ENCODE measurements around the gene NRXN3.

NRXN3 gene

DNA sequence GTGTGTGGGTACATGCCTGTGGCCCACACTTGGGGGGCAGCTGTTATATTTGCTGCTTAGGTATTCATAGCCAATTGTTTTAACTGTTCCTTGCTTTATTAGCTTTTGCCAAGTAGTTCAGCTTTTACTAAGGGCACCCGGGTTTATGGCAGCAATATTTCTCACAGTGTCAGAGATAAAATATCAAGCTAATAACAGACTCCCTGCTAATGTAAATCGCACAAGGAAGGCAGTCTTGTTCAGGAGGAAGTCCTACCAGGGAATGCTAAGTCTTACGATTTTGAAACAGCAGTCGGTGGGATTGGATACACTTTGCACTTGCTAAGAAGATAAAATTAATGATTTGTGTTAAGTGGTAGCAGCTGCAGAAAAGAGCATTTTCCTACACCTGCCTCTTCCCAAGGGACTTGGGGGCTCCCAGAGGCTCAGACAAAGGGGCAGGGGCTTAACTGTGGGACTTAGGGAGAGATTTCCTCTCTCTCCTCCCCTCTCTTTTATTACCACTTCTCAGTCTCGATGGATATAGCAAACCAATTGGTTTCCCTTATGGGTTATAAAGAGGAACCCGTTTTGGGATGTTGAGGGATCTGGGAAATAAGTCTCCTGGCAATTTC is 175.1 kb downstream of the NRXN3 start:
- Histone ChIP-seq H3K27ac (ENCODE audit: insufficient read depth in 1 of 2, low read depth in 1 of 2, low read length in 2 of 2, poor library complexity in 1 of 2, severe bottlenecking in 2 of 2) (no peak overlapping the region), H3K4me1 (ENCODE audit: control extremely low read depth in 1 of 4, control insufficient read depth in 4 of 4, insufficient read depth in 4 of 4, low read length in 3 of 4) (no peaks in the 10 kb centered on the region), H3K9me3 (ENCODE audit: control extremely low read depth in 1 of 5, control insufficient read depth in 4 of 5, insufficient read depth in 2 of 5, low read depth in 1 of 5, low read length in 4 of 5) (no peaks in the 10 kb centered on the region), H3K4me3 (ENCODE audit: control insufficient read depth in 1 of 7, extremely low read depth in 1 of 7, insufficient read depth in 4 of 7, low read depth in 2 of 7, low read length in 6 of 7) (no peak overlapping the region), H3K36me3 (ENCODE audit: control insufficient read depth in 4 of 4, insufficient read depth in 4 of 4, low read length in 3 of 4) (no peaks in the 10 kb centered on the region), H3K27me3 (replicated peaks in 2 of 5; ENCODE audit: control insufficient read depth in 4 of 5, insufficient read depth in 5 of 5, low read length in 4 of 5) (no peaks in the 10 kb centered on the region)
- ChIA-PET POLR2A (no interaction called here), CTCF (no interaction called here)
- no peak for DNase-seq
- 91% methylated on average over 3 of the region's 6 CpGs for WGBS (ENCODE audit: insufficient coverage)

DNA sequence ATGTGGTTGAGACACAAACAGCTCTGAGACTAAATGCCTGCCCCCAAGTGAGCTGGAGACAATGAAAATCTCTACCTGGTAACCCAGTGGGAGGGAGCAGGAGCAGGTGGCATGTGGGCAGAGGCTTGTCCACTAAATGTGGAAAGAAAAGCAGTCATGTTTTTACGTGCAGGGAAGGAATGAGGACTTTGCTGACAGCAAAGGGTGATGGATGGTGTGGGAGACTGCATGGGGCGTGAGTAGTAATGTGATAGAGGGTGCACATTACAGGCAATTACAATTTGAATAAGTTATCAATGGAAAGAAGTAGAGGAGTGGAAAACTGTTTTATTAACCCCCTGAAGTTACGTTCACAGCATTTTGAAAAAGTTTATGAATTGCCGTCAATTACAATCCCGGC is 176.6 kb downstream of the NRXN3 start:
- Histone ChIP-seq H3K36me3 (ENCODE audit: control insufficient read depth in 4 of 4, insufficient read depth in 4 of 4, low read length in 3 of 4) (no peaks in the 10 kb centered on the region), H3K27ac (ENCODE audit: insufficient read depth in 1 of 2, low read depth in 1 of 2, low read length in 2 of 2, poor library complexity in 1 of 2, severe bottlenecking in 2 of 2) (no peak overlapping the region), H3K27me3 (replicated peaks in 2 of 5; ENCODE audit: control insufficient read depth in 4 of 5, insufficient read depth in 5 of 5, low read length in 4 of 5) (no peaks in the 10 kb centered on the region), H3K9me3 (ENCODE audit: control extremely low read depth in 1 of 5, control insufficient read depth in 4 of 5, insufficient read depth in 2 of 5, low read depth in 1 of 5, low read length in 4 of 5) (no peaks in the 10 kb centered on the region), H3K4me3 (ENCODE audit: control insufficient read depth in 1 of 7, extremely low read depth in 1 of 7, insufficient read depth in 4 of 7, low read depth in 2 of 7, low read length in 6 of 7) (no peak overlapping the region), H3K4me1 (ENCODE audit: control extremely low read depth in 1 of 4, control insufficient read depth in 4 of 4, insufficient read depth in 4 of 4, low read length in 3 of 4) (no peaks in the 10 kb centered on the region)
- POLR2A ChIA-PET, result no interaction called here
- WGBS (ENCODE audit: insufficient coverage), result 87% methylated on average over 5 of the region's 5 CpGs
- CTCF ChIA-PET, result interaction anchor here (1.5 kb wide), 1 partner anchor 18 kb away, joined by 3 read pairs; no protein-coding TSS in a partner anchor
- DNase-seq, result no peak

DNA sequence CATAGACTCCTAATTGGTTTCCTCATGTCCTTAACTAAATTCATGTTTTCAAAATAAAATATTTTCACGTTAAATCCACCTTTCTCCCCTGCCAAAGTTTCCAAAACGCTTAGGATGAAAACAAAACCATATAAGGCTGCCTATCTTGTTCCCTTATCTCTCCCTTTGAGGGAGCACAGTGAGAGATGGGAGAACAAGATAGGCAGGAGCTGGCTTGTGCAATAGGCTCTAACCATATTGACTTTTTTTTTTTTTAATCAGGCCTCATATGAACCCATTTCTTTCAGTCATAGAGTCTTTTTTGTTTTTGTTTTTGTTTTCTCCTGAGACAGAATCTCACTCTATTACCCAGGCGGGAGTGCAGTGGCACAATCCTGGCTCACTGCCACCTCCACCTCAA is 184.9 kb downstream of the NRXN3 start:
- Histone ChIP-seq H3K27me3 (replicated peaks in 2 of 5; ENCODE audit: control insufficient read depth in 4 of 5, insufficient read depth in 5 of 5, low read length in 4 of 5) (peaks cover 0 to 4% (median 2%) of the 10 kb centered on the region in 5 experiments), H3K4me1 (ENCODE audit: control extremely low read depth in 1 of 4, control insufficient read depth in 4 of 4, insufficient read depth in 4 of 4, low read length in 3 of 4) (no peaks in the 10 kb centered on the region), H3K4me3 (ENCODE audit: control insufficient read depth in 1 of 7, extremely low read depth in 1 of 7, insufficient read depth in 4 of 7, low read depth in 2 of 7, low read length in 6 of 7) (no peak overlapping the region), H3K27ac (ENCODE audit: insufficient read depth in 1 of 2, low read depth in 1 of 2, low read length in 2 of 2, poor library complexity in 1 of 2, severe bottlenecking in 2 of 2) (no peak overlapping the region), H3K9me3 (ENCODE audit: control extremely low read depth in 1 of 5, control insufficient read depth in 4 of 5, insufficient read depth in 2 of 5, low read depth in 1 of 5, low read length in 4 of 5) (no peaks in the 10 kb centered on the region), H3K36me3 (ENCODE audit: control insufficient read depth in 4 of 4, insufficient read depth in 4 of 4, low read length in 3 of 4) (no peaks in the 10 kb centered on the region)
- CTCF ChIA-PET, result no interaction called here
- DNase-seq, result no peak
- POLR2A ChIA-PET, result no interaction called here
- WGBS (ENCODE audit: insufficient coverage), result 100% methylated on average over 1 of the region's 3 CpGs

DNA sequence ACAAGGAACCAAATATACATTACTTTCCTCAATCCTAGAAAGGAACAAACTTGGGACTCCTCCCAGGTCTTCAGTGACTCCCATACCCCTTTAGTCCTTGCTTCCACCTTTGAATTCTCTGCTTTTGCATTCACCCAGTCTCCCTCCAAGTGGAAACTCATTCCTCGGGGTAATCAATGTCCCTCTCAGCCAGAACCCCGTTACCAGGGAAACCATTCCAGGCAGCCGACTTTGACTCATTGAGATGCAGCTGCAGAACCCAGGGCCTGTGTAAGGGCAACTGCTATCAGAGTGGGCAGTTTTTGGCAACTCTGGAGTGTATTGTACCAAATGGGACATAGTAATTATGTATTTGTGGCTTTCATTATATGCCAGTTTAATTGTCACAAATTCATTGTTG is 186.2 kb downstream of the NRXN3 start:
- Histone ChIP-seq H3K27me3 (replicated peaks in 2 of 5; ENCODE audit: control insufficient read depth in 4 of 5, insufficient read depth in 5 of 5, low read length in 4 of 5) (peaks cover 0 to 6% (median 2%) of the 10 kb centered on the region in 5 experiments), H3K27ac (ENCODE audit: insufficient read depth in 1 of 2, low read depth in 1 of 2, low read length in 2 of 2, poor library complexity in 1 of 2, severe bottlenecking in 2 of 2) (no peak overlapping the region), H3K9me3 (ENCODE audit: control extremely low read depth in 1 of 5, control insufficient read depth in 4 of 5, insufficient read depth in 2 of 5, low read depth in 1 of 5, low read length in 4 of 5) (no peaks in the 10 kb centered on the region), H3K36me3 (ENCODE audit: control insufficient read depth in 4 of 4, insufficient read depth in 4 of 4, low read length in 3 of 4) (no peaks in the 10 kb centered on the region), H3K4me3 (ENCODE audit: control insufficient read depth in 1 of 7, extremely low read depth in 1 of 7, insufficient read depth in 4 of 7, low read depth in 2 of 7, low read length in 6 of 7) (no peak overlapping the region), H3K4me1 (ENCODE audit: control extremely low read depth in 1 of 4, control insufficient read depth in 4 of 4, insufficient read depth in 4 of 4, low read length in 3 of 4) (no peaks in the 10 kb centered on the region)
- DNase-seq, result no peak
- ChIA-PET CTCF (no interaction called here), POLR2A (no interaction called here)
- WGBS (ENCODE audit: insufficient coverage), result 60% methylated on average over 1 of the region's 3 CpGs

DNA sequence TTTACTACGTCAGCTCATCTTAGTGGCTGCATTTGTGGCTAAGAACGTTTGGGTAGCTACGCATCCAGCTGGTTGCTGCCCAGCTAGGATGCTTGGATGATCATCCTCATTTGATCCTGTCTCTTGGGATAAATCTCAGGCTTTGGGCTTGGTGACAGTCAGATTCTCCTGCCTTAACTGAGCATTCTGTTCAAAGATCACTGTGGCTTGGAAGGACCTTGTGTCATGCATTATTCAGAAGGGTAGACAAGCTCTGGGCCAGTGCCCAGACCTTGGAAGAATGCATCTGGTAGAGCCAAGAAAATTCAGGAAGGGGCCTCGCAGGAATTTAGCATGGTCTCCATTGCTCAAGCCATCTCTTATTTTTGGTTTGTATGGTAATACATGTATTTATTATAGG is 188.4 kb downstream of the NRXN3 start:
- Histone ChIP-seq H3K9me3 (ENCODE audit: control extremely low read depth in 1 of 5, control insufficient read depth in 4 of 5, insufficient read depth in 2 of 5, low read depth in 1 of 5, low read length in 4 of 5) (no peaks in the 10 kb centered on the region), H3K27ac (ENCODE audit: insufficient read depth in 1 of 2, low read depth in 1 of 2, low read length in 2 of 2, poor library complexity in 1 of 2, severe bottlenecking in 2 of 2) (no peak overlapping the region), H3K36me3 (ENCODE audit: control insufficient read depth in 4 of 4, insufficient read depth in 4 of 4, low read length in 3 of 4) (no peaks in the 10 kb centered on the region), H3K4me1 (ENCODE audit: control extremely low read depth in 1 of 4, control insufficient read depth in 4 of 4, insufficient read depth in 4 of 4, low read length in 3 of 4) (no peaks in the 10 kb centered on the region), H3K27me3 (replicated peaks in 2 of 5; ENCODE audit: control insufficient read depth in 4 of 5, insufficient read depth in 5 of 5, low read length in 4 of 5) (peaks cover 0 to 6% (median 2%) of the 10 kb centered on the region in 5 experiments), H3K4me3 (ENCODE audit: control insufficient read depth in 1 of 7, extremely low read depth in 1 of 7, insufficient read depth in 4 of 7, low read depth in 2 of 7, low read length in 6 of 7) (no peak overlapping the region)
- ChIA-PET CTCF (no interaction called here), POLR2A (no interaction called here)
- 100% methylated on average over 3 of the region's 4 CpGs for WGBS (ENCODE audit: insufficient coverage)
- DNase-seq, result no peak

DNA sequence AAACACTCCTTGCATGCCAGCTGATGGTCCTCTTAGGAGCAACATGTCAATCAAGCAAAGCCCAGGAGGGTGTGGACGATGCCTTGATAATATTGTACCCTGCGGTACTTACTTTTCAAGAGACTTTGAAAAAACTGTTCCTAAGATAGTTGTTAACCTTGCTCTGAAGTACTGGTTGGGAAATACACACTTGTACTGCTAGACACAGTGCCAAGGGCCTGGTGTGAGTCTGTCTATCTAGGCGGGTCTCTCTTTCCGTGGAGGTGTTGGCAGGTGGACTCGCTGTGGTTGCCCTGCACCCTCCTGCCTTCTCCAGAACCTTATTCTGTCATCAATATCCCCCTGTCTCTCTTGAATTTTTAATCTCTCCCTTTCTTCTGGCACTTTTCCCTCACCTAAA is 189.4 kb downstream of the NRXN3 start:
- POLR2A ChIA-PET, result no interaction called here
- Histone ChIP-seq H3K27me3 (replicated peaks in 2 of 5; ENCODE audit: control insufficient read depth in 4 of 5, insufficient read depth in 5 of 5, low read length in 4 of 5) (peaks cover 0 to 6% (median 0%) of the 10 kb centered on the region in 5 experiments), H3K36me3 (ENCODE audit: control insufficient read depth in 4 of 4, insufficient read depth in 4 of 4, low read length in 3 of 4) (no peaks in the 10 kb centered on the region), H3K9me3 (ENCODE audit: control extremely low read depth in 1 of 5, control insufficient read depth in 4 of 5, insufficient read depth in 2 of 5, low read depth in 1 of 5, low read length in 4 of 5) (no peaks in the 10 kb centered on the region), H3K4me1 (ENCODE audit: control extremely low read depth in 1 of 4, control insufficient read depth in 4 of 4, insufficient read depth in 4 of 4, low read length in 3 of 4) (no peaks in the 10 kb centered on the region), H3K27ac (ENCODE audit: insufficient read depth in 1 of 2, low read depth in 1 of 2, low read length in 2 of 2, poor library complexity in 1 of 2, severe bottlenecking in 2 of 2) (no peak overlapping the region), H3K4me3 (ENCODE audit: control insufficient read depth in 1 of 7, extremely low read depth in 1 of 7, insufficient read depth in 4 of 7, low read depth in 2 of 7, low read length in 6 of 7) (no peak overlapping the region)
- DNase-seq, result no peak
- WGBS (ENCODE audit: insufficient coverage), result 91% methylated on average over 5 of the region's 5 CpGs
- CTCF ChIA-PET, result no interaction called here

DNA sequence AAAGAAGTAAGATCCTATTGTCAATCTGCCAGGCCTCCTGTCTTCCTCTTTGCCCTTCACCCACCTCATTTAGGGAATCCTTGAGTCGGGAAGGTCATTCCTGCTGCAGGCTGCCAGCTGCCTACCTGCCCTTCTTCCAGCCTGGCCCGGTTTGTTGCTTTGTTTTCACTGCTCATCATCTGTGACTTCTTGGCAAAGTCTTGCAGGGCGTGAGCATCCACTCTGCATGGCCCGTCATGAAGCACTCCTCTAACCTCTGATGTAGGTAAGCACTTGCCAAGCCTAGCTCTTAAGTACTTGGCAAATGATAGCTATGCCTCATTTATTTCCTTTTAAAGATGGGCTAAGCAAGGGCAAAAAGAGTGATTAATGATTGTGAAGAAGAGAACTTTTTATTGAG is 192.8 kb downstream of the NRXN3 start:
- no peak for DNase-seq
- peaks cover 0 to 1% (median 0%) of the 10 kb centered on the region in 5 experiments for H3K9me3 ChIP-seq (ENCODE audit: control extremely low read depth in 1 of 5, control insufficient read depth in 4 of 5, insufficient read depth in 2 of 5, low read depth in 1 of 5, low read length in 4 of 5)
- H3K27ac ChIP-seq (ENCODE audit: insufficient read depth in 1 of 2, low read depth in 1 of 2, low read length in 2 of 2, poor library complexity in 1 of 2, severe bottlenecking in 2 of 2), result no peak overlapping the region
- ChIA-PET CTCF (no interaction called here), POLR2A (no interaction called here)
- peaks cover 0 to 4% (median 0%) of the 10 kb centered on the region in 5 experiments for H3K27me3 ChIP-seq (replicated peaks in 2 of 5; ENCODE audit: control insufficient read depth in 4 of 5, insufficient read depth in 5 of 5, low read length in 4 of 5)
- no peaks in the 10 kb centered on the region for H3K4me1 ChIP-seq (ENCODE audit: control extremely low read depth in 1 of 4, control insufficient read depth in 4 of 4, insufficient read depth in 4 of 4, low read length in 3 of 4)
- 93% methylated on average over 4 of the region's 4 CpGs for WGBS (ENCODE audit: insufficient coverage)
- no peak overlapping the region for H3K4me3 ChIP-seq (ENCODE audit: control insufficient read depth in 1 of 7, extremely low read depth in 1 of 7, insufficient read depth in 4 of 7, low read depth in 2 of 7, low read length in 6 of 7)
- H3K36me3 ChIP-seq (ENCODE audit: control insufficient read depth in 4 of 4, insufficient read depth in 4 of 4, low read length in 3 of 4), result no peaks in the 10 kb centered on the region

All from common myeloid progenitor, CD34-positive (primary cell).